ENCODE results near the gene PPP2R5C. TPM values are rescaled to one million over a fixed set of nuclear protein-coding genes. Genes with fewer than 3 reads are reported as not detected.

PPP2R5C gene
- total and polyA plus RNA-seq, 2 of the 8 experiments (the other 6 are each of a cell fraction or from before 2014, with no cell fraction given): 49.6 to 95.9 TPM

- H3K36me3 ChIP-seq (ENCODE audit: control insufficient read depth in 2 of 4, insufficient read depth in 4 of 4, low read length in 3 of 4): peaks cover 3 to 40% (median 12%) of the 10 kb centered on the region in 4 experiments; a peak in 7 of 8 replicates
- CTCF ChIA-PET (ENCODE audit: partially characterized antibody): no interaction called here
- TF ChIP-seq NANOG (IDR thresholded peaks at IDR 0.05; ENCODE audit: insufficient read depth, low read depth, low read length, poor library complexity, severe bottlenecking) (no peak), NRF1 (IDR thresholded peaks at IDR 0.05; ENCODE audit: low read depth, low read length) (no peak), SUZ12 (IDR thresholded peaks at IDR 0.05; ENCODE audit: low read length) (no peak), ATF3 (IDR thresholded peaks at IDR 0.05; ENCODE audit: insufficient read depth, low read depth, low read length) (no peak), MAFK (IDR thresholded peaks at IDR 0.05; ENCODE audit: low read depth, low read length) (no peak), POLR2AphosphoS5 (IDR thresholded peaks at IDR 0.05; ENCODE audit: low read depth, low read length) (no peak), JUN (IDR thresholded peaks at IDR 0.05; ENCODE audit: low read depth, low read length) (no peak), TAF1 (IDR thresholded peaks at IDR 0.05; ENCODE audit: low read depth, low read length) (no peak), RXRA (IDR thresholded peaks at IDR 0.05; ENCODE audit: insufficient read depth, low read depth, low read length) (no peak), RFX5 (IDR thresholded peaks at IDR 0.05; ENCODE audit: borderline replicate concordance, low read depth, low read length) (no peak), POU5F1 (IDR thresholded peaks at IDR 0.05; ENCODE audit: low read depth, low read length) (no peak), CTBP2 (IDR thresholded peaks at IDR 0.05; ENCODE audit: borderline replicate concordance, insufficient read depth, insufficient read length, low read length) (no peak), FOSL1 (IDR thresholded peaks at IDR 0.05; ENCODE audit: insufficient read depth, low read depth, low read length) (no peak)
Observed at GRCh38 chr14:101897326-101897725, 135.8 kb downstream of the PPP2R5C start.

More at GRCh38 chr14:101897326-101897725, 135.8 kb downstream of the PPP2R5C start:
- H2AFZ ChIP-seq (ENCODE audit: low read length): no peak overlapping the region
- no peaks in the 10 kb centered on the region for H3K79me2 ChIP-seq (ENCODE audit: control insufficient read depth in 1 of 2, insufficient read depth in 2 of 2, low read length in 2 of 2)
- H2AK5ac ChIP-seq (ENCODE audit: low read depth, low read length): no peak overlapping the region
- no peak overlapping the region for H3K4ac ChIP-seq (replicated peaks; ENCODE audit: insufficient read length, low read depth, low read length)
- H3K79me1 ChIP-seq (ENCODE audit: low read depth, low read length): no peaks in the 10 kb centered on the region
- H4K91ac ChIP-seq (replicated peaks; ENCODE audit: insufficient read length, low read length): no peak overlapping the region
- H3K27me3 ChIP-seq (replicated peaks in 1 of 4; ENCODE audit: control insufficient read depth in 3 of 4, extremely low read depth in 1 of 4, insufficient read depth in 3 of 4, low read length in 3 of 4): no peaks in the 10 kb centered on the region
- no peak for FAIRE-seq
- H3K9me3 ChIP-seq (ENCODE audit: insufficient read depth in 2 of 2, low read depth in 1 of 2, low read length in 1 of 2): no peaks in the 10 kb centered on the region
- no peak overlapping the region for H3K9ac ChIP-seq (replicated peaks in 1 of 4; ENCODE audit: extremely low read depth in 1 of 4, low read depth in 3 of 4, low read length in 3 of 4)
- no peak for DNase-seq (ENCODE audit: low read depth in 1 of 2, low spot score in 2 of 2)
- no peaks in the 10 kb centered on the region for H3K4me1 ChIP-seq (replicated peaks in 1 of 4; ENCODE audit: control insufficient read depth in 3 of 4, insufficient read depth in 4 of 4, low read length in 3 of 4)
- H3K23ac ChIP-seq (ENCODE audit: insufficient read length): no peak overlapping the region
- H4K8ac ChIP-seq (ENCODE audit: extremely low read depth, insufficient read depth, low read length): no peak overlapping the region
- H4K5ac ChIP-seq (ENCODE audit: insufficient read length, low read depth, low read length): no peak overlapping the region
- no peak overlapping the region for H3K56ac ChIP-seq (replicated peaks; ENCODE audit: insufficient read length, low read depth, low read length)
- H3K23me2 ChIP-seq (ENCODE audit: low read depth, low read length): no peaks in the 10 kb centered on the region
- no peak overlapping the region for H2BK120ac ChIP-seq (replicated peaks; ENCODE audit: low read depth, low read length)
- POLR2A ChIA-PET (ENCODE audit: partially characterized antibody): no interaction called here
- no peak overlapping the region for H3K14ac ChIP-seq (ENCODE audit: insufficient read length)
- WGBS, 2 experiments (ENCODE audit: extremely low coverage in 1 of 2, insufficient coverage in 1 of 2, insufficient read length in 1 of 2, insufficient replicate concordance in 2 of 2, low coverage in 1 of 2, low lambda C conversion rate in 2 of 2, missing lambda C conversion rate in 1 of 2): 96% methylated on average over 9 of the region's 9 CpGs; no CpG with 5 or more reads in 1 of the 2 experiments
- H2BK20ac ChIP-seq (ENCODE audit: low read length): no peak overlapping the region
- no peak overlapping the region for H3K27ac ChIP-seq (ENCODE audit: low read depth, low read length)
- no peak overlapping the region for H3K4me3 ChIP-seq (ENCODE audit: extremely low read depth in 1 of 4, insufficient read depth in 2 of 4, low read depth in 3 of 4, low read length in 4 of 4)
- H2BK12ac ChIP-seq (ENCODE audit: low read depth, low read length): no peak overlapping the region
- H2BK15ac ChIP-seq (ENCODE audit: low read length): no peak overlapping the region
- no peaks in the 10 kb centered on the region for H4K20me1 ChIP-seq (replicated peaks in 1 of 2; ENCODE audit: control insufficient read depth in 1 of 2, insufficient read depth in 2 of 2, low read length in 2 of 2)
- no peak overlapping the region for H3K4me2 ChIP-seq (ENCODE audit: insufficient read depth in 1 of 2, low read depth in 2 of 2, low read length in 2 of 2)
- no peak overlapping the region for H2BK5ac ChIP-seq (ENCODE audit: low read depth, low read length)
- no peak overlapping the region for H3K18ac ChIP-seq (ENCODE audit: extremely low read depth, low read length)
